Activated CD4-positive, alpha-beta T cell treated with anti-CD3 and anti-CD28 coated beads for 36 hours (primary cell): Measurements from ENCODE around the gene FAM120B. TPM values are rescaled to one million over a fixed set of nuclear protein-coding genes. Genes with fewer than 3 reads are reported as not detected.
"Not testable (repeated sequence)": the region's sequence is repeated elsewhere in the genome, so short reads cannot be mapped to it uniquely, and the experiment has no call there.

ENCODE experiments used
- ATAC-seq: fragments of 200-7000 bp; cut with Tn5 transposase; one replicate; pipeline ENCODE4 v1.10.0; 2021; ENCODE audit warnings: mild to moderate bottlenecking, moderate library complexity
- CTCF ChIA-PET: fragments of 350-600 bp; sonication (Branson Sonifier 250); formaldehyde crosslinking; loops from one replicate; lab custom pipeline; 2021; ENCODE audit warnings: antibody characterized with exemption; lab: Charles Lee
- POLR2A ChIA-PET: fragments of 350-600 bp; sonication (Branson Sonifier 250); formaldehyde crosslinking; loops from one replicate; lab custom pipeline; 2021; ENCODE audit warnings: antibody characterized with exemption, inconsistent platforms; lab: Charles Lee
- DNase-seq: peaks from one replicate; pipeline ENCODE4 v3.0.0-alpha.2; 2020
- H3K27ac Mint-ChIP-seq: one replicate; pipeline ENCODE4 v1.8.0; 2021; ENCODE audit warnings: mixed read lengths
- H3K27me3 Mint-ChIP-seq: one replicate; pipeline ENCODE4 v1.8.0; 2021; ENCODE audit warnings: mixed read lengths
- H3K36me3 Mint-ChIP-seq: one replicate; pipeline ENCODE4 v1.8.0; 2021; ENCODE audit warnings: low read depth, mixed read lengths
- H3K4me1 Mint-ChIP-seq: one replicate; pipeline ENCODE4 v1.8.0; 2021; ENCODE audit warnings: mixed read lengths
- H3K4me3 Mint-ChIP-seq: one replicate; pipeline ENCODE4 v1.8.0; 2021; ENCODE audit warnings: mild to moderate bottlenecking, moderate library complexity, mixed read lengths
- H3K9me3 Mint-ChIP-seq: one replicate; pipeline ENCODE4 v1.8.0; 2021; ENCODE audit warnings: low read depth, mixed read lengths
- intact Hi-C, 2 experiments: fragments of 100-400 bp; cut with DNase I in 1 of 2; cut with micrococcal nuclease in 1 of 2; formaldehyde crosslinking; loops; one replicate each; pipeline versions ENCODE4 v1.14.2 to v1.15.1; 2022 to 2024; cut with DNase I, micrococcal nuclease
- total RNA-seq, 2 experiments: library from RNA; stranded (reverse); gene quantifications; one replicate each; pipeline ENCODE4 v1.2.3, GENCODE V29; 2021

The FAM120B gene
- total RNA-seq, 2 experiments from 2014 or later = 21.9 to 26.3 TPM

- no peak overlapping the region for H3K27ac Mint-ChIP-seq
- H3K4me3 Mint-ChIP-seq = no peak overlapping the region
- POLR2A ChIA-PET = no interaction called here
- no peaks in the 10 kb centered on the region for H3K9me3 Mint-ChIP-seq
- CTCF ChIA-PET = interaction anchor here (1.2 kb wide), 1 partner anchor 19 kb away, joined by 3 read pairs; no protein-coding TSS in a partner anchor
- ATAC-seq (no peak), DNase-seq (no peak)
- peaks cover 68% of the 10 kb centered on the region for H3K4me1 Mint-ChIP-seq
- H3K36me3 Mint-ChIP-seq = peaks cover 18% of the 10 kb centered on the region
- intact Hi-C loops = no loop called here
- no peaks in the 10 kb centered on the region for H3K27me3 Mint-ChIP-seq
Observed at GRCh38 chr6:170311696-170312095, 5.1 kb downstream of the FAM120B start.

- ChIA-PET POLR2A (no interaction called here), CTCF (no interaction called here)
- Mint-ChIP-seq H3K27me3 (no peaks in the 10 kb centered on the region), H3K4me1 (peaks cover 62% of the 10 kb centered on the region), H3K9me3 (no peaks in the 10 kb centered on the region), H3K27ac (no peak overlapping the region), H3K36me3 (peaks cover 21% of the 10 kb centered on the region), H3K4me3 (no peak overlapping the region)
- ATAC-seq = no peak
- DNase-seq = no peak
- intact Hi-C loops = no loop called here
Observed at GRCh38 chr6:170312876-170313275, 6.3 kb downstream of the FAM120B start.

GRCh38 chr6:170313716-170314295 is 7.2 kb downstream of the FAM120B start:
- intact Hi-C loops = no loop called here
- peaks cover 53% of the 10 kb centered on the region for H3K4me1 Mint-ChIP-seq
- H3K36me3 Mint-ChIP-seq = peaks cover 15% of the 10 kb centered on the region
- no peaks in the 10 kb centered on the region for H3K27me3 Mint-ChIP-seq
- H3K27ac Mint-ChIP-seq = no peak overlapping the region
- no peak overlapping the region for H3K4me3 Mint-ChIP-seq
- ChIA-PET CTCF (no interaction called here), POLR2A (no interaction called here)
- ATAC-seq (no peak), DNase-seq (no peak)
- H3K9me3 Mint-ChIP-seq = no peaks in the 10 kb centered on the region

GRCh38 chr6:170314983-170315382 is 8.4 kb downstream of the FAM120B start:
- POLR2A ChIA-PET = no interaction called here
- Mint-ChIP-seq H3K4me3 (no peak overlapping the region), H3K9me3 (no peaks in the 10 kb centered on the region), H3K36me3 (peaks cover 20% of the 10 kb centered on the region), H3K4me1 (peaks cover 49% of the 10 kb centered on the region), H3K27me3 (no peaks in the 10 kb centered on the region), H3K27ac (no peak overlapping the region)
- ATAC-seq (no peak), DNase-seq (no peak)
- intact Hi-C loops = no loop called here
- CTCF ChIA-PET = no interaction called here

- Mint-ChIP-seq H3K27ac (no peak overlapping the region), H3K36me3 (peaks cover 22% of the 10 kb centered on the region), H3K4me1 (peaks cover 40% of the 10 kb centered on the region), H3K9me3 (no peaks in the 10 kb centered on the region), H3K4me3 (no peak overlapping the region), H3K27me3 (no peaks in the 10 kb centered on the region)
- ATAC-seq (peak; percentile 92), DNase-seq (peak; percentile 25)
- ChIA-PET CTCF (interaction anchor here (0.9 kb wide), 1 partner anchor 60 kb away, joined by 3 read pairs; no protein-coding TSS in a partner anchor), POLR2A (no interaction called here)
- intact Hi-C loops = no loop called here
Observed at GRCh38 chr6:170316071-170316470, 9.5 kb downstream of the FAM120B start.

- no peaks in the 10 kb centered on the region for H3K9me3 Mint-ChIP-seq
- no peaks in the 10 kb centered on the region for H3K27me3 Mint-ChIP-seq
- H3K27ac Mint-ChIP-seq = no peak overlapping the region
- ChIA-PET POLR2A (no interaction called here), CTCF (interaction anchor here (1.1 kb wide), 1 partner anchor 12 kb away, joined by 3 read pairs; no protein-coding TSS in a partner anchor)
- DNase-seq = no peak
- H3K4me1 Mint-ChIP-seq = peaks cover 33% of the 10 kb centered on the region
- no peak overlapping the region for H3K4me3 Mint-ChIP-seq
- no peak for ATAC-seq
- intact Hi-C loops = no loop called here
- peaks cover 23% of the 10 kb centered on the region for H3K36me3 Mint-ChIP-seq
Observed at GRCh38 chr6:170317076-170317475, 10.5 kb downstream of the FAM120B start.

GRCh38 chr6:170317718-170318117 is 11.2 kb downstream of the FAM120B start:
- Mint-ChIP-seq H3K27me3 (no peaks in the 10 kb centered on the region), H3K9me3 (no peaks in the 10 kb centered on the region), H3K27ac (no peak overlapping the region), H3K4me3 (no peak overlapping the region), H3K4me1 (peaks cover 29% of the 10 kb centered on the region), H3K36me3 (peaks cover 27% of the 10 kb centered on the region)
- ChIA-PET CTCF (interaction anchor here (0.7 to 1.1 kb wide), 2 partner anchors 11 to 452 kb away, joined by 3 read pairs; no protein-coding TSS in a partner anchor), POLR2A (no interaction called here)
- intact Hi-C loops = no loop called here
- ATAC-seq = no peak
- DNase-seq = no peak

- POLR2A ChIA-PET = no interaction called here
- Mint-ChIP-seq H3K36me3 (peaks cover 55% of the 10 kb centered on the region), H3K27me3 (no peaks in the 10 kb centered on the region), H3K9me3 (no peaks in the 10 kb centered on the region), H3K4me1 (peaks cover 15% of the 10 kb centered on the region), H3K4me3 (no peak overlapping the region), H3K27ac (peak overlapping the region; percentile 11)
- ATAC-seq (no peak), DNase-seq (no peak)
- intact Hi-C loops = no loop called here
- CTCF ChIA-PET = interaction anchor here (0.9 kb wide), 1 partner anchor 12 kb away, joined by 3 read pairs; no protein-coding TSS in a partner anchor
Observed at GRCh38 chr6:170329321-170329720, 22.8 kb downstream of the FAM120B start.

- H3K27ac Mint-ChIP-seq, DNase-seq, ATAC-seq, H3K9me3 Mint-ChIP-seq, intact Hi-C loops, POLR2A ChIA-PET, H3K27me3 Mint-ChIP-seq, H3K4me3 Mint-ChIP-seq: not testable (repeated sequence)
- peaks cover 39% of the 10 kb centered on the region for H3K4me1 Mint-ChIP-seq
- H3K36me3 Mint-ChIP-seq = peaks cover 51% of the 10 kb centered on the region
- CTCF ChIA-PET = interaction anchor here (0.6 to 1.0 kb wide), 2 partner anchors 12 to 66 kb away, joined by 4 to 5 read pairs; no protein-coding TSS in a partner anchor
Observed at GRCh38 chr6:170335199-170335598, 28.6 kb downstream of the FAM120B start.

- POLR2A ChIA-PET = interaction anchor here (0.6 kb wide), 1 partner anchor 65 kb away, joined by 3 read pairs; no protein-coding TSS in a partner anchor
- Mint-ChIP-seq H3K9me3 (no peaks in the 10 kb centered on the region), H3K27ac (peak overlapping the region; percentile 44), H3K4me3 (no peak overlapping the region), H3K4me1 (peaks cover 36% of the 10 kb centered on the region), H3K27me3 (no peaks in the 10 kb centered on the region), H3K36me3 (peaks cover 34% of the 10 kb centered on the region)
- intact Hi-C loops = loop anchor here in 1 of 2 experiments (1.0 kb wide), 1 partner anchor 39 kb away; the partner anchor contains the start of gene FAM120B
- CTCF ChIA-PET = no interaction called here
- ATAC-seq (peak; percentile 57), DNase-seq (peak; percentile 52)
Observed at GRCh38 chr6:170344631-170345576, 38.3 kb downstream of the FAM120B start.

GRCh38 chr6:170345662-170346061 is 39.1 kb downstream of the FAM120B start:
- Mint-ChIP-seq H3K9me3 (peaks cover under 1% of the 10 kb centered on the region), H3K27ac (peak overlapping the region; percentile 44), H3K36me3 (peaks cover 39% of the 10 kb centered on the region), H3K4me3 (no peak overlapping the region), H3K4me1 (peaks cover 34% of the 10 kb centered on the region), H3K27me3 (no peaks in the 10 kb centered on the region)
- DNase-seq (peak; percentile 47), ATAC-seq (peak; percentile 74)
- ChIA-PET POLR2A (interaction anchor here (0.6 kb wide), 1 partner anchor 66 kb away, joined by 3 read pairs; no protein-coding TSS in a partner anchor), CTCF (no interaction called here)
- intact Hi-C loops = loop anchor here in 1 of 2 experiments (1.0 kb wide), 1 partner anchor 39 kb away; the partner anchor contains the start of gene FAM120B
